ENCODE data around the gene COX6B1.
A peak's percentile ranks its signal among the peaks of the same experiment; 100 is the strongest.
"Not testable (repeated sequence)": the region's sequence is repeated elsewhere in the genome, so short reads cannot be mapped to it uniquely, and the experiment has no call there.

The COX6B1 gene

DNA sequence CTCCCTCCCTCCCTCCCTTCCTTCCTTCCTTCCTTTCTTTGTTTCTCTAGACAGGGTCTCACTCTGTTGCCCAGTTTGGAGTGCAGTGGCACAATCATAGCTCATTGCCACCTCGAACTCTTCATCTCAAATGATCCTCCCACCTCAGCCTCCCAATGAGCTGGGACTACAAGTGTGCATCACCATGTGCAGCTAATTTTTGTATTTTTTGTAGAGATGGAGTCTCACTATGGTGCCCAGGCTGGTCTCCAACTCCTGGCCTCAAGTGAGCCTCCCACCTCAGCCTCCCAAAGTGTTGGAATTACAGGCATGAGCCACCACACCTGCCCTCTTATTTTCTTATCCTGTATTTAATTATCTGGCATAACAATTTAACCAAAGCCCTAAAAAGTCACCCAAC is 22.6 kb downstream of the COX6B1 start:
- FAIRE-seq, result no peak
- DNase-seq (ENCODE audit: insufficient read length), result no peak
- TF ChIP-seq POLR2AphosphoS5 (IDR thresholded peaks at IDR 0.05; ENCODE audit: low read depth, low read length) (no peak), TAF1 (IDR thresholded peaks at IDR 0.05; ENCODE audit: borderline replicate concordance, low read depth, low read length) (no peak)

DNA sequence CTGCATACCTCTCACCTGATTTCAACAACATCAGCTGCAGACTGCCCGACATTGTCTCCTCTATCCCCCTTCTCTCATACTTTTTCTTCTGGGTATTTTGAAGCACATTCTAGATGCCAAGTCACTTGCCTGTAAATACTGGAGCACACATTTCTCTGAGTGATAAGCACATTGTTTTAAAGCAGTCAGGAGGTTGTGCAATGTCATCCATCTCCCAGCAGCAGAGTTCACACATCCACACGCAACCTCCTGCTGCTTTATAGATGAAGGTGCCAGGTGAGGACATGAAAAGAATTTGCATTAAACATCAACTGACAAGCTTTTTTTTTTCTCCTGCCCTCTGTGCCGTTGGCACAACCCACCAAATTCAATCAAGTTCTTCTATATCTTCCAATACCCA is 23.7 kb downstream of the COX6B1 start:
- DNase-seq (ENCODE audit: insufficient read length), result no peak
- no peak for TF ChIP-seq POLR2AphosphoS5 (IDR thresholded peaks at IDR 0.05; ENCODE audit: low read depth, low read length)
- TF ChIP-seq TAF1 (IDR thresholded peaks at IDR 0.05; ENCODE audit: borderline replicate concordance, low read depth, low read length), result no peak
- TF ChIP-seq POLR2A (IDR thresholded peaks at IDR 0.05; ENCODE audit: low read depth, low read length), result no peak
- no peak for FAIRE-seq

DNA sequence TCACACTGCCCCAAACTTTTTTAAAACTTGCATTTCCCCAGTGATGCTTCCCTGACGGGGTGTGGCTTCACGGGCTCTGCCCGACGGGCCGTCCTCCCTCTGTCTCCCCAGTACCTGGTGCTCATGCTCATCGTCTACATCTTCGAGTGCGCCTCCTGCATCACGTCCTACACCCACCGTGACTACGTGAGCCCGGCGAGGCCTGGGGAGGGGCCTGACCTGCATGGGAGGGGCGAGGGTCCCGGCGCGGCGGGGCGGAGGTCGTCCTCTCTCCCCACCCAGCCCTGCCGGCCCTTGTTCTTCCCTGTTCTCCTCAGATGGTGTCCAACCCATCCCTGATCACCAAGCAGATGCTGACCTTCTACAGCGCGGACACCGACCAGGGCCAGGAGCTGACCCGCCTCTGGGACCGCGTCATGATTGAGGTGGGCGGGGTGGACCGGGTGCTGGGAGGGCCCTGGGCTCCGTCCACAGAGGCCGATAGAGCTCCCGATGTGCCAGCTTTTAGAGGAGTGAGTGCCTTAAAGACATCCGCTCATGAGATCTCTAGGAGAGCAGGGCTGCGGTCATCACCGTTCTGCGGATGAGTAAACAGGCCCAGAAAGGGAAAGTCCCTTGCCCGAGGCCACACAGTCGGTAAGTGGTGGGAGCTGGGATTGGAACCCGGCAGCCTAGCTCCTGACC is 25.1 kb downstream of the COX6B1 start:
- FAIRE-seq, result peak; percentile 82
- peak; percentile 49 for DNase-seq (ENCODE audit: insufficient read length)
- TF ChIP-seq TAF1 (IDR thresholded peaks at IDR 0.05; ENCODE audit: borderline replicate concordance, low read depth, low read length) (no peak), POLR2AphosphoS5 (IDR thresholded peaks at IDR 0.05; ENCODE audit: low read depth, low read length) (no peak), POLR2A (IDR thresholded peaks at IDR 0.05; ENCODE audit: low read depth, low read length) (no peak)

DNA sequence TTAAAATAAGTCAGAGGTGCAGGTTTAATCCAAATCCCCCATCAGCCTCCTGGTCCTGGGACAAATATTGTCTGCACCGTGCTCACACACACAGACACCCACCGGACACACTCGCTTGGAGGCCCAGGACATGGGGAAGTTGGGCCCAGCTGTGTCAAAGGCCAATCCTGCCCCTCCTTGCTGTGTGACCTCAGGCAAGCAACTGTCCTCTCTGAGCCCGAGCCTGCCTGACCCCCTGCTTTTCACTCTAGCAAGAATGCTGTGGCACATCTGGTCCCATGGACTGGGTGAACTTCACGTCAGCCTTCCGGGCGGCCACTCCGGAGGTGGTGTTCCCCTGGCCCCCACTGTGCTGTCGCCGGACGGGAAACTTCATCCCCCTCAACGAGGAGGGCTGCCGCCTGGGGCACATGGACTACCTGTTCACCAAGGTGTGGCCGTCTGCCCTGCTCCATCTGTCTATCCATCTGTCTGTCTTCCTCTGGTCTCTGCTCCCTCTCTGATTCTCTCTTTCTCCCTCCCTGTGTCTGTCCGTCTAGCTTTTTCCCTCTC is 27.5 kb downstream of the COX6B1 start:
- no peak for TF ChIP-seq TAF1 (IDR thresholded peaks at IDR 0.05; ENCODE audit: borderline replicate concordance, low read depth, low read length)
- no peak for TF ChIP-seq POLR2A (IDR thresholded peaks at IDR 0.05; ENCODE audit: low read depth, low read length)
- TF ChIP-seq POLR2AphosphoS5 (IDR thresholded peaks at IDR 0.05; ENCODE audit: low read depth, low read length), result no peak
- DNase-seq (ENCODE audit: insufficient read length) (no peak), FAIRE-seq (no peak)

DNA sequence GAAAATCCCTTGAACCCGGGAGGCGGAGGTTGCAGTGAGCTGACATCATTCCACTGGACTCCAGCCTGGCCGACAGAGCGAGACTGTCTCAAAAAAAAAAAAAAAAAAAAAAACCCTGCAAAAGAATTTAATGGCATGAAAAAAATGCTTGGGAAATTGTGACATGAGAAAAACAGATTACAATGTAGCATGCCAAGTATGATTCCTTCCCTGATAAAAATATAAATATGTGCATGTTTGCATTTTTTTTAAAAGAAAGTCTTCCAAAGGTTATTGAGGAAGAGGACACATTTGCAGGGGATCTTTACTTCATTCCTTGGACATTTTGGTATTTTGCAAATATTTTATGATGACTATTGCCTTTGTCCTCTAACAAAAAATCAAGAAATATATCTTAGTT is 41.7 kb downstream of the COX6B1 start:
- no peak for TF ChIP-seq POLR2AphosphoS5 (IDR thresholded peaks at IDR 0.05; ENCODE audit: low read depth, low read length)
- no peak for TF ChIP-seq POLR2A (IDR thresholded peaks at IDR 0.05; ENCODE audit: low read depth, low read length)
- no peak for TF ChIP-seq TAF1 (IDR thresholded peaks at IDR 0.05; ENCODE audit: borderline replicate concordance, low read depth, low read length)
- FAIRE-seq (no peak), DNase-seq (ENCODE audit: insufficient read length) (no peak)

DNA sequence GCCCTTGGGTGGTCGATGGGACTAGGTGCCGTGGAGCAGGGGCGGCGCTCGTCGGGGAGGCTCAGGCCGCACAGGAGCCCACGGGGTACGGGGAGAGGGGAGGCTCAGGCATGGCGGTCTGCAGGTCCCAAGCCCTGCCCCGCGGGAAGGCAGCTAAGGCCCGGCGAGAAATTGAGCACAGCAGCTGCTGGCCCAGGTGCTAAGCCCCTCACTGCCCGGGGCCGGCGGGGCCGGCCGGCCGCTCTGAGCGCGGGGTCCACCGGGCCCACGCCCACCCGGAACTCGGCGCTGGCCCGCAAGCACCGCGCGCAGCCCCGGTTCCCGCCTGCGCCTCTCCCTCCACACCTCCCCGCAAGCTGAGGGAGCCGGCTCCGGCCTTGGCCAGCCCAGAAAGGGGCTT is 43.0 kb downstream of the COX6B1 start:
- FAIRE-seq; DNase-seq (ENCODE audit: insufficient read length): not testable (repeated sequence)

DNA sequence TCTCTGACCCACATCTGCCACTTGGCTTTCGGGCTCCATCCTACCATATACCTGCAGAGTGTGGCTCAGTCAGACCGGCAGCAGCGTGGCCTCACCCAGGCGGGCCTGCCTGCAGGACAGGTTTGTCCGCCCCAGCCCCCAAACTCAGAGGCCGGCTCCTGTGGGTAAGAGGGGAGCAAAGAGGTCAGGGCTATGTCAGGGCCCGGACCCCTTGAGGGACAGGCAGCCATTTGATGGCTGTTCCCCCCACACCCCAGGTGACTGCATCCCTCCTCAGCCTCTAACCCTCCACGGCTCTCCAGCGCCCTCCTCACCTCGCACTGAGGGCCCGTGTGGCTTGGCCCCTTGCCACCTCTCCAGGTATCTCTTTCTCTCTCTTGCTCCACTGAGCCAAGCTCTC is 43.9 kb downstream of the COX6B1 start:
- FAIRE-seq (no peak), DNase-seq (ENCODE audit: insufficient read length) (no peak)
- no peak for TF ChIP-seq POLR2AphosphoS5 (IDR thresholded peaks at IDR 0.05; ENCODE audit: low read depth, low read length)
- TF ChIP-seq TAF1 (IDR thresholded peaks at IDR 0.05; ENCODE audit: borderline replicate concordance, low read depth, low read length), result no peak
- no peak for TF ChIP-seq POLR2A (IDR thresholded peaks at IDR 0.05; ENCODE audit: low read depth, low read length)

DNA sequence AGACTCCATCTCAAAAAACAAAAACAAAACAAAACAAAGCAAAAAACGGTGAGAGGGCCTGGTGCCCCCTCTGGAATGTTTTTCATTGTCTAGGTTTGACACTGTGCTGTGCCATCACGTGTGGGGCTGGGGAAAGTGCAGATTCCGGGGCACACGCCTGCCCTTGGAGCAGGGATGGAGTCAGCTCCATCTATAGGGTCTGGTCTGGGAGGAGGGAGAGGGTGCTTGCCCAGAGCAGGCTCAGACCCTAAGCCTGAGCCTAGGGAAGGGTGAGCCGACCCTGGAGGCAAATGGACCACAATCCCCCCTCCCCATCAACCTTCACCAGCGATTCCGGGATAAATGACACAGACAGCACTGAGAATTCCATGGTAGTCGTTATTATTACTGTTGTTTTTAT is 45.3 kb downstream of the COX6B1 start:
- DNase-seq (ENCODE audit: insufficient read length), result no peak
- no peak for TF ChIP-seq POLR2AphosphoS5 (IDR thresholded peaks at IDR 0.05; ENCODE audit: low read depth, low read length)
- TF ChIP-seq TAF1 (IDR thresholded peaks at IDR 0.05; ENCODE audit: borderline replicate concordance, low read depth, low read length), result no peak
- TF ChIP-seq POLR2A (IDR thresholded peaks at IDR 0.05; ENCODE audit: low read depth, low read length), result no peak
- no peak for FAIRE-seq

DNA sequence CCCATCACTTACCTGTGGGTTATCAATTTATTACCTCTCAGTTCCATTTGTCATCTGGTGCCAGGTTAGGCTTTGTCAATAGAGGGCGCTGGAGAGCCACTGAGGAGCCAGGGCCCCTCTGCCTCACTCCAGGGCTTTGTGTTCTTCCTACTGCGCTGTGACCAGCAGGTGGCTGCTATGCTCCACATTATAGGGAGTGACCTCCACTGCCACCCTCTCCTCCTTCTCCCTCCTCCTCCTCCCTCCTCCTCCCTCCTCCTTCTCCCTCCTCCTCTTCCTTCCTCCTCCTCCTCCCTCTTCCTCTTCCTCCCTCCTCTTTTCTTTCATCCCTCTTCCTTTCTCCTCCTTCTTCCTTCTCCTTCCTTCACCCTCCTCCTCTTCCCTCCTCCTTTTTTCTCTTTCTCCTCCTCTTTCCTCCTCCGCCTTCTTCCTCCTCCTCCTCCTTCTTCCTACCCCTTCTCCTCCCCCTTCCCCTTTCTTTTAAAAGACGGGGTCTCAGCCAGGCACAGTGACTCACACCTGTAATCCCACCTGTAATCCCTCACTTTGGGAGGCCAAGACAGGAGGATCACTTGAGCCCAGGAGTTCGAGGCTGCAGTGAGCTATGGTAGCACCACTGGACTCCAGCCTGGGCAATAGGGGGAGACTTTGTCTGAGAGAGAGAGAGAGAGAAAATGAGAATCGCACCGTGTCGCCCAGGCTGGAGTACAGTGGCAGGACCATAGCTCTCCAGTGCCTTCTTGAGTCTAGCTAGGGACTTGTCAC is 45.9 kb downstream of the COX6B1 start:
- FAIRE-seq (peak; percentile 99), DNase-seq (ENCODE audit: insufficient read length) (peak; percentile 74)
- TF ChIP-seq TAF1 (IDR thresholded peaks at IDR 0.05; ENCODE audit: borderline replicate concordance, low read depth, low read length) (no peak), POLR2A (IDR thresholded peaks at IDR 0.05; ENCODE audit: low read depth, low read length) (no peak), POLR2AphosphoS5 (IDR thresholded peaks at IDR 0.05; ENCODE audit: low read depth, low read length) (no peak)

DNA sequence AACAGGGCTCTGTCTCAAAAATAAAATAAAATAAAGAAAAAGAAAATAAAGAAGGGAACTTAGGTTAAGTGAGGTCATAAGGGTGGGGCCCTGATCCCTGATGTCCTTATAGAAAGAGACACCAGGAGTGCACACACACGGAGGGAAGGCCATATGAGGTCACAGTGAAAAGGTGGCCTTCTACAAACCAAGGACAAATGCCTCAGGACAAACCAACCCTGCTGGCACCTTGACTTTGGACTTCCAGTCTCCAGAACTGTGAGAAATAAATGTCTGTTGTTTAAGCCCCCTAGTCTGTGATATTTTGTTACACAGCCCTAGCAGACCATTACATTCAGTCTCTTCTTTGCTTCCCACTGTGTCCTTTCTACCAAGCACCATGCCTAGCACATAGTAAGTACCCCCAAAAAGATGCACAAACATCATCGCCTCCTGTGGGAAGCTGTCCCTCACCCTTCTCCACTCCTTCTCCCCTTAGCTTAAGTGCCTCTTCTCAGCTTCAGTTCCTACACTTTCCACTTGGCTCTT is 47.8 kb downstream of the COX6B1 start:
- DNase-seq (ENCODE audit: insufficient read length) (no peak), FAIRE-seq (peak; percentile 58)
- TF ChIP-seq TAF1 (IDR thresholded peaks at IDR 0.05; ENCODE audit: borderline replicate concordance, low read depth, low read length), result no peak
- TF ChIP-seq POLR2A (IDR thresholded peaks at IDR 0.05; ENCODE audit: low read depth, low read length), result no peak
- no peak for TF ChIP-seq POLR2AphosphoS5 (IDR thresholded peaks at IDR 0.05; ENCODE audit: low read depth, low read length)

DNA sequence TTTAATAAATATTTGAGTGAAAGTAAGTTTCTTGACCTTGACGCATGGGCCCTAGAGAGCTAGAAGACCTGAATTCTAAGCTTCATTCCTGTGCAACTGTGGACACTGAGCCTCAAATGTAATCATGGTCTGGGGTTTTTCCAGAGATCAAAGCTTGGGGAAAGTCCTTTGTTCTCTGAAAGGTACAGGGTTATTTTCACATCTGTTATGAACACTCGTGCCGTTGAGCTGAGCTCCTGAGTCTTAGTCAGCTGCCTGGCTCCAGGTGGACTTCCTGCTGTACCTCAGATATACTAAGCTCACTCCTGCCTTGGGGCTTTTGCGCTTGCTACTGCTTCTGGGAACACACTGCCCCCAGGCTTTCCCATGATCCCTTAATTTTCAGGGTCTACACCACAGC is 48.7 kb downstream of the COX6B1 start:
- DNase-seq (ENCODE audit: insufficient read length) (no peak), FAIRE-seq (peak; percentile 82)
- TF ChIP-seq POLR2AphosphoS5 (IDR thresholded peaks at IDR 0.05; ENCODE audit: low read depth, low read length), result no peak
- TF ChIP-seq TAF1 (IDR thresholded peaks at IDR 0.05; ENCODE audit: borderline replicate concordance, low read depth, low read length), result no peak
- TF ChIP-seq POLR2A (IDR thresholded peaks at IDR 0.05; ENCODE audit: low read depth, low read length), result no peak

Data from GM12892 (cell line).